H1 (cell line): ENCODE data around the gene FXR2. TPM values are rescaled to one million over a fixed set of nuclear protein-coding genes. Genes with fewer than 3 reads are reported as not detected.

Experiments used
- GTF2F1 ChIP-seq: IDR thresholded peaks from 2 replicates; pipeline ENCODE4 v1.6.1; 2012; ENCODE audit warnings: low read depth, low read length, improper control_type of control experiment, borderline replicate concordance
- KDM1A ChIP-seq: fragments of 200-600, 300-600 bp; sonication (generic); IDR thresholded peaks from 2 replicates; pipeline ENCODE4 v1.7.1; 2016; ENCODE audit warnings: mild to moderate bottlenecking, low read length, borderline replicate concordance
- TBP ChIP-seq: IDR thresholded peaks from 2 replicates; pipeline ENCODE4 v1.6.1; 2011; ENCODE audit warnings: low read depth, low read length, improper control_type of control experiment
- polyA plus RNA-seq, 7 experiments: library from polyadenylated mRNA; depleted of rRNA in 3 of 7; stranded (reverse) in 5 of 7; unstranded in 2 of 7; fragments of >200 nt in 5 of 7; fragments of 200-250 nt in 2 of 7; gene quantifications; 1 replicate in 5 of 7; 2 replicates in 1 of 7; 4 replicates in 1 of 7; pipeline versions ENCODE4 v1.2.1 to v1.2.3, GENCODE V29; 2011 to 2013; ENCODE audit warnings: missing spikeins in 2 of 7, mixed read lengths in 2 of 7
- total RNA-seq: library from RNA; stranded (reverse); fragmentation: NEBNext Ultra II Directional; extraction: Animal tissue kit (Norgen Biotek cat#: 25700); gene quantifications from 2 replicates; pipeline ENCODE4 v1.2.1, GENCODE V29; 2021

FXR2 gene
- total and polyA plus RNA-seq, 2 of the 8 experiments (the other 6 are each of a cell fraction or from before 2014, with no cell fraction given): 26.2 to 44.0 TPM

- peak; percentile 57; the same call in 1 of the 2 replicates for TF ChIP-seq GTF2F1
- TF ChIP-seq TBP: peak; percentile 57; the same call in 1 of the 2 replicates
- TF ChIP-seq KDM1A: 0 out of 2 replicates have a peak, but pooled peaks have one; percentile 12
- TF ChIP-seq, all 59 proteins: peak for 20
These were observed 42.4 kb upstream of the FXR2 start (continued) for GRCh38 chr17:7656958-7657609.
